ENCODE data around the gene ADTRP.

Gene ADTRP

GRCh38 chr6:11766043-11766442 is 12.6 kb downstream of the ADTRP start:
- peak; percentile 35 for DNase-seq
- in situ Hi-C loops (cut with HindIII; ENCODE audit: low pct_ligation_motif_present, low pct_unique_long_range_greater_than_20kb, low sequenced_read_pairs), result no loop called here

- in situ Hi-C loops (cut with HindIII; ENCODE audit: low pct_ligation_motif_present, low pct_unique_long_range_greater_than_20kb, low sequenced_read_pairs), result no loop called here
- no peak for DNase-seq
Observed at GRCh38 chr6:11764250-11764604, 14.4 kb downstream of the ADTRP start.

GRCh38 chr6:11763460-11764249 is 14.9 kb downstream of the ADTRP start:
- DNase-seq, result no peak
- in situ Hi-C loops (cut with HindIII; ENCODE audit: low pct_ligation_motif_present, low pct_unique_long_range_greater_than_20kb, low sequenced_read_pairs), result no loop called here

- no peak for DNase-seq
- in situ Hi-C loops (cut with HindIII; ENCODE audit: low pct_ligation_motif_present, low pct_unique_long_range_greater_than_20kb, low sequenced_read_pairs), result no loop called here
Observed at GRCh38 chr6:11762794-11763459, 15.7 kb downstream of the ADTRP start.

- in situ Hi-C loops (cut with HindIII; ENCODE audit: low pct_ligation_motif_present, low pct_unique_long_range_greater_than_20kb, low sequenced_read_pairs), result no loop called here
- peak; percentile 50 for DNase-seq
Observed at GRCh38 chr6:11761744-11762620, 16.6 kb downstream of the ADTRP start.

- DNase-seq, result no peak
- in situ Hi-C loops (cut with HindIII; ENCODE audit: low pct_ligation_motif_present, low pct_unique_long_range_greater_than_20kb, low sequenced_read_pairs), result no loop called here
Observed at GRCh38 chr6:11760015-11760473, 18.6 kb downstream of the ADTRP start.

- in situ Hi-C loops (cut with HindIII; ENCODE audit: low pct_ligation_motif_present, low pct_unique_long_range_greater_than_20kb, low sequenced_read_pairs), result no loop called here
Observed at GRCh38 chr6:11758878-11759277, 19.7 kb downstream of the ADTRP start.

GRCh38 chr6:11756726-11757125 is 21.9 kb downstream of the ADTRP start:
- DNase-seq, result no peak
- in situ Hi-C loops (cut with HindIII; ENCODE audit: low pct_ligation_motif_present, low pct_unique_long_range_greater_than_20kb, low sequenced_read_pairs), result no loop called here

More at GRCh38 chr6:11758878-11759277, 19.7 kb downstream of the ADTRP start:
- no peak for DNase-seq

GRCh38 chr6:11756292-11756691 is 22.3 kb downstream of the ADTRP start:
- DNase-seq, result no peak
- in situ Hi-C loops (cut with HindIII; ENCODE audit: low pct_ligation_motif_present, low pct_unique_long_range_greater_than_20kb, low sequenced_read_pairs), result no loop called here

GRCh38 chr6:11755725-11756124 is 22.9 kb downstream of the ADTRP start:
- no peak for DNase-seq
- in situ Hi-C loops (cut with HindIII; ENCODE audit: low pct_ligation_motif_present, low pct_unique_long_range_greater_than_20kb, low sequenced_read_pairs), result no loop called here

GRCh38 chr6:11754625-11755271 is 23.9 kb downstream of the ADTRP start:
- in situ Hi-C loops (cut with HindIII; ENCODE audit: low pct_ligation_motif_present, low pct_unique_long_range_greater_than_20kb, low sequenced_read_pairs), result no loop called here
- DNase-seq, result no peak

- in situ Hi-C loops (cut with HindIII; ENCODE audit: low pct_ligation_motif_present, low pct_unique_long_range_greater_than_20kb, low sequenced_read_pairs), result no loop called here
- DNase-seq, result no peak
Observed at GRCh38 chr6:11753798-11754197, 24.8 kb downstream of the ADTRP start.

GRCh38 chr6:11752360-11752759 is 26.2 kb downstream of the ADTRP start:
- no peak for DNase-seq
- in situ Hi-C loops (cut with HindIII; ENCODE audit: low pct_ligation_motif_present, low pct_unique_long_range_greater_than_20kb, low sequenced_read_pairs), result no loop called here

- DNase-seq, result no peak
- in situ Hi-C loops (cut with HindIII; ENCODE audit: low pct_ligation_motif_present, low pct_unique_long_range_greater_than_20kb, low sequenced_read_pairs), result no loop called here
Observed at GRCh38 chr6:11750682-11751081, 27.9 kb downstream of the ADTRP start.

- in situ Hi-C loops (cut with HindIII; ENCODE audit: low pct_ligation_motif_present, low pct_unique_long_range_greater_than_20kb, low sequenced_read_pairs), result no loop called here
- no peak for DNase-seq
Observed at GRCh38 chr6:11748591-11749210, 29.9 kb downstream of the ADTRP start.

GRCh38 chr6:11747021-11747420 is 31.6 kb downstream of the ADTRP start:
- no peak for DNase-seq
- in situ Hi-C loops (cut with HindIII; ENCODE audit: low pct_ligation_motif_present, low pct_unique_long_range_greater_than_20kb, low sequenced_read_pairs), result no loop called here

GRCh38 chr6:11744753-11745152 is 33.9 kb downstream of the ADTRP start:
- no peak for DNase-seq

GRCh38 chr6:11744101-11744500 is 34.5 kb downstream of the ADTRP start:
- DNase-seq, result no peak
- in situ Hi-C loops (cut with HindIII; ENCODE audit: low pct_ligation_motif_present, low pct_unique_long_range_greater_than_20kb, low sequenced_read_pairs), result no loop called here

More at GRCh38 chr6:11744753-11745152, 33.9 kb downstream of the ADTRP start:
- in situ Hi-C loops (cut with HindIII; ENCODE audit: low pct_ligation_motif_present, low pct_unique_long_range_greater_than_20kb, low sequenced_read_pairs), result no loop called here
